ENCODE measurements around the gene ATG9B. TPM values are rescaled to one million over a fixed set of nuclear protein-coding genes. Genes with fewer than 3 reads are reported as not detected.

ATG9B gene
- total and polyA plus RNA-seq, 9 of the 15 experiments (the other 6 are each of a cell fraction or from before 2014, with no cell fraction given): 0.29 to 8.0 (median 2.1) TPM

DNA sequence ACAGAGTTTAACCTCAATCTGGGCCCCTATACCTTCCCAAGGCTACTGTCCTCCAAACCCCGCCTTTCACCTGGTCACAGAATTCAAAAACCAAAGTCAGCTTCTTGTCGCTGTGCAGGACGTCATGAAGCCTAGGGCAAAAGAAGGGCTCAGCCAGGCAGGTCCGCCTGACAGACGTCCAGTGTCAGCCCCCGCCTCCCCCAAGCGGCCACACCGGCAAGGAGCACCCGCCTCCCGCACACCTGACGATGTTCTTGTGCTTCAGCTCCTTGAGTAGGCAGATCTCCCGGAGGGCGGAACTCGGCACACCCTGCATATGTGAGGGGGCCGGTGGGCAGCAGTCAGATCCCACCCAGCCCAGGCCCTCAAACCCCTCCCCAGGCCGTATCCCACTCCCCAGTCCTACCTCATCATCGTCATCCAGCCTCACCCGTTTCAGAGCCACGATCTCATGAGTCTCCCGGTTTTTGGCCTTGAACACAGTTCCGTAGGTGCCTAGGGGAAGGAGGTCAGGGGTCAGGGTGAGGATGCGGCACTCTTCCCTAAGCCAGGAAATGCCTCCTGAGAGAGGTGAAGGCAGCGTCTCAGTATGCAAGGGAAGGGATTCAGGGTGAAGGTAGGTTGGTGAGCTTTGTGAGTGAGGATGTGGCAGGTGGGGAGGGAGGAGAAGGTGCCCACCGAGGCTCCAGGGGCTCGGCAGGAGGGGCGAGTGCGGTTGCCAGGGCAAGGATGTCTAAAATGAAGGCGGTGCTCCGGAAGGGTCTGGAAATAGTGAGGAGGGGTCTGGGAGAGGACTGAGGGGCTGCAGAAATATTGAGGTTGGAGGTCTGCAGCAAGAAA is 32.6 kb upstream of the ATG9B start (continued):
- TF ChIP-seq ZNF318 (IDR thresholded peaks at IDR 0.05; ENCODE audit: borderline replicate concordance in 1 of 2, low read depth in 1 of 2): no peak
- no peak for TF ChIP-seq PTBP1 (IDR thresholded peaks at IDR 0.05; ENCODE audit: low read depth, low read length)
- no peak for TF ChIP-seq PCBP1 (IDR thresholded peaks at IDR 0.05; ENCODE audit: low read depth, low read length, poor library complexity, severe bottlenecking)
- no peak for TF ChIP-seq ZFP1 (CRISPR knock-in tag; IDR thresholded peaks at IDR 0.05)
- TF ChIP-seq ZNF445 (CRISPR knock-in tag; IDR thresholded peaks at IDR 0.05; ENCODE audit: low read depth): no peak
- no peak for TF ChIP-seq ILK (tag; IDR thresholded peaks at IDR 0.05; ENCODE audit: borderline replicate concordance, low read depth)
- no peak for TF ChIP-seq ZNF12 (CRISPR knock-in tag; IDR thresholded peaks at IDR 0.05)
- peak in 1 of 2 experiments; percentile 30; a peak in 1 of 4 replicates for TF ChIP-seq MAZ (CRISPR knock-in tag; conservative IDR thresholded peaks at IDR 0.05 in 1 of 2, IDR thresholded peaks at IDR 0.05 in 1 of 2)
- TF ChIP-seq ASH1L (IDR thresholded peaks at IDR 0.05; ENCODE audit: borderline replicate concordance, low read depth, partially characterized antibody): no peak
- TF ChIP-seq, protein P1, sequence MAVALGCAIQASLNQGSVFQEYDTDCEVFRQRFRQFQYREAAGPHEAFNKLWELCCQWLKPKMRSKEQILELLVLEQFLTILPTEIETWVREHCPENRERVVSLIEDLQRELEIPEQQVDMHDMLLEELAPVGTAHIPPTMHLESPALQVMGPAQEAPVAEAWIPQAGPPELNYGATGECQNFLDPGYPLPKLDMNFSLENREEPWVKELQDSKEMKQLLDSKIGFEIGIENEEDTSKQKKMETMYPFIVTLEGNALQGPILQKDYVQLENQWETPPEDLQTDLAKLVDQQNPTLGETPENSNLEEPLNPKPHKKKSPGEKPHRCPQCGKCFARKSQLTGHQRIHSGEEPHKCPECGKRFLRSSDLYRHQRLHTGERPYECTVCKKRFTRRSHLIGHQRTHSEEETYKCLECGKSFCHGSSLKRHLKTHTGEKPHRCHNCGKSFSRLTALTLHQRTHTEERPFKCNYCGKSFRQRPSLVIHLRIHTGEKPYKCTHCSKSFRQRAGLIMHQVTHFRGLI (CRISPR knock-in tag; IDR thresholded peaks at IDR 0.05): no peak
- TF ChIP-seq LCOR (CRISPR knock-in tag; IDR thresholded peaks at IDR 0.05): 0 out of 2 replicates have a peak, but pooled peaks have one; percentile 62
- TF ChIP-seq SNIP1 (IDR thresholded peaks at IDR 0.05; ENCODE audit: low read depth): no peak
- TF ChIP-seq SAP30 (IDR thresholded peaks at IDR 0.05; ENCODE audit: borderline replicate concordance, insufficient read depth, low read depth, low read length, poor library complexity, severe bottlenecking): no peak
- TF ChIP-seq, protein P2, sequence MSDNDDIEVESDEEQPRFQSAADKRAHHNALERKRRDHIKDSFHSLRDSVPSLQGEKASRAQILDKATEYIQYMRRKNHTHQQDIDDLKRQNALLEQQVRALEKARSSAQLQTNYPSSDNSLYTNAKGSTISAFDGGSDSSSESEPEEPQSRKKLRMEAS (CRISPR knock-in tag; IDR thresholded peaks at IDR 0.05): no peak; the same call in 1 of the 2 replicates
- no peak for TF ChIP-seq MLX (CRISPR knock-in tag; conservative IDR thresholded peaks at IDR 0.05)
